ENCODE data around the gene LRRC1.

The LRRC1 gene

DNA sequence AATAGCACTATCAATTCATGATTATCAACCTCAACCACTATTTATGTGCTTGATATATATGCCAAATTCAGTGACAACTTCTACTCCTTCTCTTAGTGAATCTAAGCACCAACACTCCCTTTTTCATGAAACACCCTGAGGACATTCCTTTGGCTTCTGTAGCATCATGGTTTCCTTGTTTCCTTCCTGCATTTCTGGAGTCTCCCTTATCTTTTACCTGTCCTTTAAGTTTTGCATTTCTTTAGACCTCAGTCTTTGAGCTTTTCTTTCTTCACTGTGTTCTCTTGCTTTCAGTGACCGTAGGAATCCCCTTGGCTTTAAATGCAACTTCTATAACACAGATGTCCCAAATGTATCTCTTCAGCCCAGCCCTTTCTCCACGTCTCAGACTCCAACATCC is 172.6 kb downstream of the LRRC1 start:
- ChIA-PET POLR2A (ENCODE audit: low non-redundant PET) (no interaction called here), CTCF (no interaction called here)
- no peak for DNase-seq (ENCODE audit: low spot score)
- TF ChIP-seq, protein P1, sequence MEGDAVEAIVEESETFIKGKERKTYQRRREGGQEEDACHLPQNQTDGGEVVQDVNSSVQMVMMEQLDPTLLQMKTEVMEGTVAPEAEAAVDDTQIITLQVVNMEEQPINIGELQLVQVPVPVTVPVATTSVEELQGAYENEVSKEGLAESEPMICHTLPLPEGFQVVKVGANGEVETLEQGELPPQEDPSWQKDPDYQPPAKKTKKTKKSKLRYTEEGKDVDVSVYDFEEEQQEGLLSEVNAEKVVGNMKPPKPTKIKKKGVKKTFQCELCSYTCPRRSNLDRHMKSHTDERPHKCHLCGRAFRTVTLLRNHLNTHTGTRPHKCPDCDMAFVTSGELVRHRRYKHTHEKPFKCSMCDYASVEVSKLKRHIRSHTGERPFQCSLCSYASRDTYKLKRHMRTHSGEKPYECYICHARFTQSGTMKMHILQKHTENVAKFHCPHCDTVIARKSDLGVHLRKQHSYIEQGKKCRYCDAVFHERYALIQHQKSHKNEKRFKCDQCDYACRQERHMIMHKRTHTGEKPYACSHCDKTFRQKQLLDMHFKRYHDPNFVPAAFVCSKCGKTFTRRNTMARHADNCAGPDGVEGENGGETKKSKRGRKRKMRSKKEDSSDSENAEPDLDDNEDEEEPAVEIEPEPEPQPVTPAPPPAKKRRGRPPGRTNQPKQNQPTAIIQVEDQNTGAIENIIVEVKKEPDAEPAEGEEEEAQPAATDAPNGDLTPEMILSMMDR (conservative IDR thresholded peaks at IDR 0.05; ENCODE audit: low read depth), result no peak
- no peak overlapping the region for H3K27ac ChIP-seq
